Liver (tissue), 9 donors: Measurements from ENCODE around the gene ABCB1. TPM values are rescaled to one million over a fixed set of nuclear protein-coding genes. Genes with fewer than 3 reads are reported as not detected.

ENCODE experiments used
- DNase-seq: peaks from one replicate; pipeline ENCODE4 v3.0.0-alpha.2; 2017; ENCODE audit warnings: low spot score
- H3K27ac ChIP-seq, 2 donors: one replicate each; pipeline ENCODE4 v1.7.0; 2013; ENCODE audit warnings: inconsistent platforms in 2 of 2, low read length in 2 of 2, control low read depth in 1 of 2, low read depth in 1 of 2, mild to moderate bottlenecking in 1 of 2
- H3K27me3 ChIP-seq, 4 donors: one replicate each; pipeline versions ENCODE4 v1.6.1 to v1.7.0; 2013; ENCODE audit warnings: low read length in 3 of 4, inconsistent platforms in 1 of 4, mild to moderate bottlenecking in 1 of 4, moderate library complexity in 1 of 4; ENCODE audit not compliant: control insufficient read depth in 4 of 4, insufficient read depth in 4 of 4
- H3K36me3 ChIP-seq, 4 donors: one replicate each; pipeline versions ENCODE4 v1.6.1 to v1.7.0; 2013; ENCODE audit warnings: low read length in 3 of 4, mild to moderate bottlenecking in 3 of 4, low read depth in 1 of 4, moderate library complexity in 1 of 4; ENCODE audit not compliant: control insufficient read depth in 4 of 4, insufficient read depth in 3 of 4
- H3K4me1 ChIP-seq, 4 donors: one replicate each; pipeline versions ENCODE4 v1.6.1 to v1.7.0; 2013; ENCODE audit warnings: low read length in 3 of 4, mild to moderate bottlenecking in 3 of 4, moderate library complexity in 1 of 4; ENCODE audit not compliant: control insufficient read depth in 4 of 4, insufficient read depth in 4 of 4
- H3K4me3 ChIP-seq, 3 donors: one replicate each; pipeline versions ENCODE4 v1.6.1 to v1.7.0; 2013; ENCODE audit warnings: low read length in 3 of 3, control low read depth in 1 of 3, low read depth in 1 of 3, mild to moderate bottlenecking in 1 of 3
- H3K9ac ChIP-seq, 2 donors: one replicate each; pipeline ENCODE4 v1.7.0; 2013; ENCODE audit warnings: low read length in 2 of 2, mild to moderate bottlenecking in 2 of 2, moderate library complexity in 2 of 2, control low read depth in 1 of 2, low read depth in 1 of 2
- H3K9me3 ChIP-seq, 4 donors: one replicate each; pipeline versions ENCODE4 v1.6.1 to v1.7.0; 2013; ENCODE audit warnings: low read length in 3 of 4; ENCODE audit not compliant: control insufficient read depth in 4 of 4
- ATF3 ChIP-seq: IDR thresholded peaks from 2 replicates; pipeline ENCODE4 v1.6.1; 2016; ENCODE audit warnings: antibody characterized with exemption
- HNF4A ChIP-seq, 2 donors: conservative IDR thresholded peaks; 2 replicates each; pipeline ENCODE4 v1.6.1; 2016; ENCODE audit warnings: antibody characterized with exemption in 2 of 2, mild to moderate bottlenecking in 2 of 2
- HNF4G ChIP-seq: IDR thresholded peaks from 2 replicates; pipeline ENCODE4 v1.6.1; 2016; ENCODE audit warnings: antibody characterized with exemption
- JUND ChIP-seq, 2 donors: IDR thresholded peaks; 2 replicates each; pipeline ENCODE4 v1.6.1; 2016; ENCODE audit warnings: antibody characterized with exemption in 2 of 2
- MAX ChIP-seq: IDR thresholded peaks from 2 replicates; pipeline ENCODE4 v1.6.1; 2016; ENCODE audit warnings: antibody characterized with exemption
- NR2F2 ChIP-seq: IDR thresholded peaks from 2 replicates; pipeline ENCODE4 v1.6.1; 2016; ENCODE audit warnings: antibody characterized with exemption
- RAD21 ChIP-seq, 2 donors: IDR thresholded peaks; 2 replicates each; pipeline ENCODE4 v1.6.1; 2016; ENCODE audit warnings: antibody characterized with exemption in 2 of 2, mild to moderate bottlenecking in 2 of 2
- REST ChIP-seq: IDR thresholded peaks from 2 replicates; pipeline ENCODE4 v1.6.1; 2016; ENCODE audit warnings: antibody characterized with exemption, mild to moderate bottlenecking
- RXRA ChIP-seq, 2 donors: IDR thresholded peaks; 2 replicates each; pipeline ENCODE4 v1.6.1; 2017 to 2018; ENCODE audit warnings: antibody characterized with exemption in 2 of 2, mild to moderate bottlenecking in 1 of 2
- WGBS: extraction: QIAGEN DNeasy Blood & Tissue Kit; methylation state at CpG from one replicate; pipeline ENCODE4 v1.1.7; 2013; 5-methylcytosine and 5-hydroxymethylcytosine counted together
- polyA plus RNA-seq, 2 donors: library from polyadenylated mRNA; stranded (reverse) in 1 of 2; unstranded in 1 of 2; fragments of 200-250 nt in 1 of 2; fragments of >200 nt in 1 of 2; fragmentation: Nextera tagmentation in 1 of 2; extraction: Ambion mirVana in 1 of 2; gene quantifications; one replicate each; pipeline versions ENCODE4 v1.2.1 to v1.2.3, GENCODE V29; 2013 to 2015
- total RNA-seq, 2 donors: library from RNA; depleted of rRNA; stranded (reverse); fragments of >200 nt; gene quantifications; one replicate each; pipeline ENCODE4 v1.2.3, GENCODE V29; 2014
- TF ChIP-seq, protein P1 (sequence below): IDR thresholded peaks from 2 replicates; pipeline ENCODE4 v1.6.1; 2016; ENCODE audit warnings: antibody characterized with exemption
- TF ChIP-seq, protein P2 (sequence below): fragments of 150-350 bp; IDR thresholded peaks from 2 replicates; pipeline ENCODE4 v1.5.1; 2017; ENCODE audit warnings: improper control_type of control experiment, low read depth, low read length; ENCODE audit not compliant: missing input control
- donor health status: healthy.
- donor health status: healthy.
- donor health status: healthy.
- donor health status: healthy.
- donor health status: healthy.

The ABCB1 gene
- total and polyA plus RNA-seq, 4 donors: 11.9 to 53.2 (median 21.0) TPM

DNA sequence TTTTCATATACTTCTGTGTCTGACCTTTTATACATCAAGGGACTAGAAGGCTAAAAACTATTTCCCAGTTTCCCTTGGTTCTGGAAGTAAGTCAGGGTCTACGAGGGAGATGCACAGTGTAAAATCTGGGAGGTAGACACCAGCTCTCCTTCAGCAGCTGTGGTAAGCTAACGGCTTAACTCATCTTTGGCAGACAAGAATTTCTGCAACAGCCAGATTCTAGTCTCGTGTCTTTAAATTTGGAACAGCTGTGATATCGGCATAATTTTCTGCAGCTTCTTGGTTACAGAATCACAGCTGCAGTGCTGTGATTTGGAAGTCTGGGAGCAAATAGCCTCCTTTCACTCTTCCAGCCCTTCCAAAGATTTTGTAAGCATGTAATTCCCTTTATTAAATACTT is 87.8 kb downstream of the ABCB1 start:
- no peak overlapping the region for H3K4me3 ChIP-seq
- H3K27me3 ChIP-seq: no peaks in the 10 kb centered on the region
- peaks cover 4 to 46% (median 23%) of the 10 kb centered on the region in 4 donors for H3K36me3 ChIP-seq
- no peak overlapping the region for H3K27ac ChIP-seq
- TF ChIP-seq RXRA (IDR thresholded peaks at IDR 0.05) (no peak), HNF4A (conservative IDR thresholded peaks at IDR 0.05) (no peak), JUND (IDR thresholded peaks at IDR 0.05) (no peak), REST (no peak), RAD21 (IDR thresholded peaks at IDR 0.05) (no peak), ATF3 (no peak), HNF4G (no peak), MAX (no peak)
- TF ChIP-seq, protein P1, sequence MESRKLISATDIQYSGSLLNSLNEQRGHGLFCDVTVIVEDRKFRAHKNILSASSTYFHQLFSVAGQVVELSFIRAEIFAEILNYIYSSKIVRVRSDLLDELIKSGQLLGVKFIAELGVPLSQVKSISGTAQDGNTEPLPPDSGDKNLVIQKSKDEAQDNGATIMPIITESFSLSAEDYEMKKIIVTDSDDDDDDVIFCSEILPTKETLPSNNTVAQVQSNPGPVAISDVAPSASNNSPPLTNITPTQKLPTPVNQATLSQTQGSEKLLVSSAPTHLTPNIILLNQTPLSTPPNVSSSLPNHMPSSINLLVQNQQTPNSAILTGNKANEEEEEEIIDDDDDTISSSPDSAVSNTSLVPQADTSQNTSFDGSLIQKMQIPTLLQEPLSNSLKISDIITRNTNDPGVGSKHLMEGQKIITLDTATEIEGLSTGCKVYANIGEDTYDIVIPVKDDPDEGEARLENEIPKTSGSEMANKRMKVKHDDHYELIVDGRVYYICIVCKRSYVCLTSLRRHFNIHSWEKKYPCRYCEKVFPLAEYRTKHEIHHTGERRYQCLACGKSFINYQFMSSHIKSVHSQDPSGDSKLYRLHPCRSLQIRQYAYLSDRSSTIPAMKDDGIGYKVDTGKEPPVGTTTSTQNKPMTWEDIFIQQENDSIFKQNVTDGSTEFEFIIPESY: no peak
- TF ChIP-seq, protein P2, sequence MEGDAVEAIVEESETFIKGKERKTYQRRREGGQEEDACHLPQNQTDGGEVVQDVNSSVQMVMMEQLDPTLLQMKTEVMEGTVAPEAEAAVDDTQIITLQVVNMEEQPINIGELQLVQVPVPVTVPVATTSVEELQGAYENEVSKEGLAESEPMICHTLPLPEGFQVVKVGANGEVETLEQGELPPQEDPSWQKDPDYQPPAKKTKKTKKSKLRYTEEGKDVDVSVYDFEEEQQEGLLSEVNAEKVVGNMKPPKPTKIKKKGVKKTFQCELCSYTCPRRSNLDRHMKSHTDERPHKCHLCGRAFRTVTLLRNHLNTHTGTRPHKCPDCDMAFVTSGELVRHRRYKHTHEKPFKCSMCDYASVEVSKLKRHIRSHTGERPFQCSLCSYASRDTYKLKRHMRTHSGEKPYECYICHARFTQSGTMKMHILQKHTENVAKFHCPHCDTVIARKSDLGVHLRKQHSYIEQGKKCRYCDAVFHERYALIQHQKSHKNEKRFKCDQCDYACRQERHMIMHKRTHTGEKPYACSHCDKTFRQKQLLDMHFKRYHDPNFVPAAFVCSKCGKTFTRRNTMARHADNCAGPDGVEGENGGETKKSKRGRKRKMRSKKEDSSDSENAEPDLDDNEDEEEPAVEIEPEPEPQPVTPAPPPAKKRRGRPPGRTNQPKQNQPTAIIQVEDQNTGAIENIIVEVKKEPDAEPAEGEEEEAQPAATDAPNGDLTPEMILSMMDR: no peak
- H3K9ac ChIP-seq: no peak overlapping the region
- WGBS: 90% methylated on average over 4 of the region's 4 CpGs
- H3K9me3 ChIP-seq: no peaks in the 10 kb centered on the region
- DNase-seq: no peak
- H3K4me1 ChIP-seq: no peaks in the 10 kb centered on the region

DNA sequence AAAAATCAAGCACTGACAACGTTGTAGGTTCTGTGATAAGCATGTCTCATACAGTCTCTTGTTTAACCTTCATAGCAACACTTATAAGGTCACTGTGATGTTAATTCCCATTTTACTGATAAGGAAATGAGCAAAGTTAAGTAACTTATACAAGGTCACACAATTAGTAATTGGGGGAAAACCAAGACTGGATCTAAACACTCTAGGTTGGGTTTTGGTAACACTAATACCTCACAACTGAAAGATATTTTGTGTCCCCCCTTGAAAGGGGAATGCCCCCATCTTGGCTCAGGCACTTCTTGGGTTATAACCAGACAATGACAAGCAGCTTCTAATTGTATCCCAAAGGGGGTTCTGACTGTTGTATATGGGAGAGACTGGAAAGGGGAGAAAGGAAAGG is 89.2 kb downstream of the ABCB1 start:
- Histone ChIP-seq H3K9ac (no peak overlapping the region), H3K4me3 (no peak overlapping the region), H3K4me1 (peaks cover 0 to 2% (median 0%) of the 10 kb centered on the region in 4 donors), H3K27me3 (no peaks in the 10 kb centered on the region), H3K36me3 (peaks cover 4 to 47% (median 23%) of the 10 kb centered on the region in 4 donors), H3K27ac (no peak overlapping the region), H3K9me3 (no peaks in the 10 kb centered on the region)
- DNase-seq: no peak
- TF ChIP-seq HNF4G (no peak), RAD21 (IDR thresholded peaks at IDR 0.05) (no peak), NR2F2 (no peak)
- TF ChIP-seq, protein P1: no peak
- WGBS: 37% methylated on average over 1 of the region's 1 CpG
